ENCODE results near the gene CASP8AP2.
"Not testable (repeated sequence)": the region's sequence is repeated elsewhere in the genome, so short reads cannot be mapped to it uniquely, and the experiment has no call there.

The CASP8AP2 gene

DNA sequence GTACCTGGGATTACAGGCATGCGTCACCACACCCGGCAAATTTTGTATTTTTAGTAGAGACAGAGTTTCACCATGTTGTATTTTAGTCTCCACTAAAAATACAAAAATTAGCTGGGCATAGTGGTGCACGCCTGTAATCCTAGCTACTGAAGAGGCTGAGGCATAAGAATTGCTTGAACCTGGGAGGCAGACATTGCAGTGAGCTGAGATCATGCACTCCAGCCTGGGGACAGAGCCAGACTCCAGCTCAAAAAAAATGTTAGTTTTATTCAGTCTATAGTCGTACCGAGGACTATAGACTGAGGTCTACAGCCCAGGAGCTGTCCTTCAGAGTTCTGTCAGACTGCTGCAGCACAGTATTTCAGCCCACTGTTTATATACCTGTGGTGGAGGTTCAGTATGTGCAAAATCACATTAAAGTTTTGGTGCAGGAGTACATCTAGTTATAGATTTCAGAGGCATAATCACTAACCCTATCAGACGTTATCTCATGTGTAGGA, 3.6 kb upstream of the CASP8AP2 start:
- no peak for DNase-seq

DNA sequence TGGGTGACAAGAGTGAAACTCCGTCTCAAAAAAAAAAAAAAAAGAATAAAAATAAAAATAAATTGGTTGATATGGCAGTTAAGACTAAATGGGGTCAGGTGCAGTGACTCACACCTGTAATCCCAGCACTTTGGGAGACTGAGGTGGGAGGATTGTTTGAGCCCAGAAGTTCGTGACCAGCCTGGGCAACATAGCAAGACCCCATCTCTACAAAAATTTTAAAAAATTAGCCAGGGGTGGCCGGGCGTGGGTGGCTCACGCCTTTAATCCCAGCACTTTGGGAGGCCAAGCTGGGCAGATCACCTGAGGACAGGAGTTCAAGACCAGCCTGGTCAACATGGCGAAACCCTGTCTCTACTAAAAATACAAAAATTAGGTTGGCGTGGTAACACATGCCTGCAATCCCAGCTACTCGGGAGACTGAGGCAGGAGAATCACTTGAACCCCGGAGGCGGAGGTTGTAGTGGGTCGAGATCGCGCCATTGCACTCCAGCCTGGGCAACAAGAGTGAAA, 1.1 kb upstream of the CASP8AP2 start:
- not testable (repeated sequence) for DNase-seq

DNA sequence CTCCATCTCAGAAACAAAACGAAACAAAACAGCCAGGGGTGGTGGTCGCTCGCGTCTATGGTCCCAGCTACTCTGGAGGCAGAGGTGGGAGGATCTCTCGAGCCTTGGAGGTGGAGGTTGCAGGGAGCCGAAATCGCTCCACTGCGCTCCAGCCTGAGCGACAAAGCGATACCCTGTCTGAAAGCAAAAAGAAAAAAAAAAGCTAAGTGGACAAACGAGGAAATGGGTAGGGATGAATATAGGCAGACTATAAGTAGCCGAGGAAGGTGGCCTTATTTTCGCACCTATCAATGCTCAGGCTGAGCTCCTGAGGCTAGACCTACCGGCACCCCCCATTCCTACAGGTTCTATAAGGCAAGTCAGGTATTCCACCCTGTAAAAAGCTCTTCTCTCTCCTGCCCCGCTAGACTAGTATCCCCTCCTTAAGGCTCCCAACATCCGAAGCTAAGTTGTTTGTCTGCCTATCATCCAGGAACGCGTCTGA, 650 bp upstream of the CASP8AP2 start:
- DNase-seq: peak; percentile 38

DNA sequence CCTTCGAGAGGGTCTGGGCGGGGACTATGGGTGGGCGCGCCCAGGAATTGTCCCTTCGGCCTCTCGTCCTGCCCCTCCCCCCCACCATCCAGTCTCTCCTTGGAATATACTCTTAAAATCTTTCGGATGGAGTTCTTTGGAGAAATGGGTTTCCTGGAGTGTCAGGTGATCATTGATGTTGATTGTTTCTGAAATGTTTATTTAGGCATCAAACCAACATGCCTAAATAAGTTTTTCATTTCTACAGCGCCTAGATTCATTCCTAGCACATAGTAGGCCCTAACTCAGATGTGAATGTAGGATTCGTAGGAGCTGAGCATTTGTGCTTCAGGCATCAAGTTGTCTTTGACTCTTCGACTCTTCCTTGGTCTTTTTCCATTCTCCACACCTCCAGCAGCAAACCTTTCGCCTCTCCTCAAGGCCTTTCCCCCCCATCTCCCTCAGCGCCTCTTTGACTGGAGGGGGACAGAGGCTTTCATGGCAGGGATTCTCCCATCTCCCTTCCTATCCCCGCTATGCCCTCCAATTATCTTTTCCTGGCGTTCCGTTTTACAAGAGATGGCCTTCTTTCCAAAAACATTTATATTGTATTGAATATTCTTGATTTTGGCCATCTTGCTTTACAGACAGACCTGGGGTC, 610 bp downstream of the CASP8AP2 start:
- DNase-seq: no peak

DNA sequence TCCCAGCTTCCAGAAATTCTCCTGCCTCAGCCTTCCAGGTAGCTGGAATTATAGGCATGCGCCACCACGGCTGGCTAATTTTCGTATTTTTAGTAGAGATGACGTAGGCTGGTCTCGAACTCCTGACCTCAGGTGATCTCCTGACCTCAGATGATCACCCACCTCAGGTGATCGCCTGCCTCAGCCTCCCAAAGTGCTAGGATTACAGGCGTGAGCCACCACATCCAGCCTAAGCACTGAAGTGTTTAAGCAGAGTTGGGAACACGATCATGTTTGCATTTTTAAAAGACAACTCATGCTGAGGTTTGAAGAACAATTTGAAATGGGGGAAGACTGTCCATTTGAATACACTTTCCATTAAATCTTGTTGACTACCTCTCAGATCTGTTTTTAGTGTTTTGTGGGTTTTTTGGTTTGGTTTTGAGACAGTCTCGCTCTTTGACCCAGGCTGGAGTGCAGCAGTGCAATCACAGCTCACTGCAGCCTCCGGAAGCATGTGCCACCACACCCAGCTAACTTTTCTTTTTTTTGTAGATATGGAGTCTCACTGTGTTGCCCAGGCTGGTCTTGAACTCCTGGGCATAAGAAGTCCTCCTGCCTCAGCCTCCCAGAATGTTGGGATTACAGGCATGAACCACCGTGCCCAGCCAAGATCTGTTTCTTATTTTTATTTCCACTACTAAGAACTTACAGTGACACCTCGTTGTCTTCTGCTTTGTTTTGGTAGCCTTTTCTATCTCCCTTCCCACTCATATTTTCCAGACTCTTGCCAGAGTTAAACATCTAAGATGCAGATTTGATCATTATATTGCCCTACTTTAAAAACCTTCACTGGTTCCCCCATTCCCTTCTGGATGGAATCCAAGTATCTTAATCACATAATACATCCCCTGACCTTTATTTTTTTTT, 5.5 kb downstream of the CASP8AP2 start:
- no peak for DNase-seq

DNA sequence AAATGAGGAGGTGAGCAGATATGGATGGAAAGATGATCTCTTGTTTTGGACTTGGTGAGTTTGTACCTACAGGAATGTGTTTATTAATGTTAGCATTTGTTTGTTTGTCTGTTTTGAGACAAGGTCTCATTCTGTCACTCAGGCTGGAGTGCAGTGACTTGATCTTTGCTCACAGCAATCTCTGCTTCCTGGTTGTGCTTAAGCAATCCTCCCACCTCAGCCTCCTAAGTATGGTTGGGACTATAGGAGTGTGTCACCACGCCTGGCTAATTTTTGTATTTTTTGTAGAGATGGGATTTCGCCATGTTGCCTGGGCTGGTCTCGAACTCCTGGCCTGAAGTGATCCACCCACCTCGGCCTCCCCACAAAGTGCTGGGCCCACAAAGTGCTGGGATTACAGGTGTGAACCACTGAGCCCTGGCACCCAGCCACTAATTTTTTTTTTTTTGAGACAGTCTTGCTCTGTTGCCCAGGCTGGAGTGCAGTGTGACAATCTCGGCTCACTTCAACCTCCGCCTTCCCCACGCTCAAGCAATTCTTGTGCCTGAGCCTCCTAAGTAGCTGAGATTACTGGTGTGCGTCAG, 7.1 kb downstream of the CASP8AP2 start:
- DNase-seq: no peak

DNA sequence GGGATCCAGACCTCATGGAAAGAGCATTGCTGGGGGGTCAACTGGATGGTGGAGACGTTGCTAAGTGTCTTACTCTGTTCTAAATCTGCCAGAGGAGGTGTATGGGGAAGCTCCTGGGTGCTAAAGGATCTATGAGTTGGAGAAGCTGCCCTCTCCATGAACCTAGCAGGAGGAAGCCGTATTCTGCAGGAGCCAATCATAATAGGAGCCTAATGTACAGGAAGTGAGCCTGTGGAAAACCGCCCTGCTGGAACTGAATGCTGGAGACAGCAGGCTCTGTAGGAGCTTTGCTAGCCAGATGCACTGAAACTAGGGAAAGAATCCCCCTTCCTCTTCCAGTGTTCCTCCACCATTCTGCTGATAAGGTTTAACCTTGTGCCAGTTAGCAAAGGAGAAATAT, 10.9 kb downstream of the CASP8AP2 start:
- DNase-seq: no peak

DNA sequence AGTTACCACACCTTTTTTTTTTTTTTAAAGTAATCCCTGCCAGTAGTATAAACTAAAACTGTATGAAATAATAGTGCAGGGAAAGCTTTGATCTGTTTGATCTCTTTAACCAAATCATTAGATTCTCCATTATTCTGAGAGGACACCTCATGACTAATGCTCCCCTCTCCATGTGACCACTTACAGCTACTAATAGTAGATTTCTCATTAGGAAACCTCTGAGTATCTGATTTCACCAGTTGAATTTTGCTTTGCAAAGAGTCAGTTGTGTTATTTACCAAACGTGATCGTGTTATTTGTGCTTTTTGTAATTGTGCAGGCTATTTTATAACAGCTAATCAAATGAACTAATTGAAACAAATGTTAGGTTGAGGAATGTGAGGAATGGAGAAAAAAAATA, 12.5 kb downstream of the CASP8AP2 start:
- DNase-seq: no peak

DNA sequence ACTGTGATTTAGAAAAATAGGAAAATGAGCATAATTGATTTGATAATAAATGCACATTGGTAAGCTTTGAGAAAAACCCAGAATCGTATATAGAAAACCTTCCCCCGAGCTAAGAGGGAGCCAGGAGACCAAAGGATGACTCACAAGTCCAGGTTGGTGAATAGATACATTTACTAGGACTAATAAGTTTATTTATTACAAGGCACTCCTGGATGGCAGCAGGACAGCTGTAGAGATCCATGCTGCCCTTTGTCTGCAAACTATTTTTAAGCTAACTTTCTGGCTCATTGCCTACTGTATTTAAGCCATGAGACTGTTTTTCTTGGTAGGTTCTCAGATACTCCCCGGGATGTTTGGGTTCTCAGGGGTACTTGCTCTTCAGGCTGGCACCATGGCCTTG, 13.4 kb downstream of the CASP8AP2 start:
- DNase-seq: no peak

DNA sequence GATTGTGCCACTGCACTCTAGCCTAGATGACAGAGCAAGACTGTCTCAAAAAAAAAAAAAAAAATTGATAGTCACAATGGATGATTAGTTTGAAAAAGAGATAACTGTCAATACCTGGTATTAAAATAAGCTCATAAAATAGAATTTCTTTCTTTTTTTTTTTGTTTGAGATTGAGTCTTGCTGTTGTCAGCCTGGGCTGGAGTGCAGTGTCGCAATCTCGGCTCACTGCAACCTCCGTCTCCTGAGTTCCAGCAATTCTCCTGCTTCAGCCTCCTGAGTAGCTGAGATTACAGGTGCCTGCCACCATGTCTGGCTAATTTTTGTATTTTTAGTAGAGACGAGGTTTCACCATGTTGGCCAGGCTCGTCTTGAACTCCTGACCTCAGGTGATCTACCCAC, 17.8 kb downstream of the CASP8AP2 start:
- not testable (repeated sequence) for DNase-seq

DNA sequence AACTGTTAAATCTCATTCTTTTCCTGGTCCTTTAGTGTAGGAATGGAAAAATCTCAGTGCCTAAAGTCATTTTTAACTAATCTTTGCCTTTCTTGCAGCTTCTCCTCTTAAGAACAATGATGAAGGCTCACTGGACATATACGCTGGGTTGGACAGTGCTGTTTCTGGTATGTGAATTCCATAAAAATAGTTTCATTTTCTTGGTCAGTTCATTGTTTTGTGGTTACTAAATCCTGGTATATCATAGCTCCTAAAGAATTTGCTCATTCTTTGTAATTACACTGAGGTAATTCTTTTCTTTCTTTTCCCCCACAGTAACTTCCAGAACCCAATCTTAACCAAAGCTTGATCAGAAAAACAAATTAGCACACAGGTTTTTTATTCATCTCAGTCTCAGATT, 23.4 kb downstream of the CASP8AP2 start:
- DNase-seq: no peak

DNA sequence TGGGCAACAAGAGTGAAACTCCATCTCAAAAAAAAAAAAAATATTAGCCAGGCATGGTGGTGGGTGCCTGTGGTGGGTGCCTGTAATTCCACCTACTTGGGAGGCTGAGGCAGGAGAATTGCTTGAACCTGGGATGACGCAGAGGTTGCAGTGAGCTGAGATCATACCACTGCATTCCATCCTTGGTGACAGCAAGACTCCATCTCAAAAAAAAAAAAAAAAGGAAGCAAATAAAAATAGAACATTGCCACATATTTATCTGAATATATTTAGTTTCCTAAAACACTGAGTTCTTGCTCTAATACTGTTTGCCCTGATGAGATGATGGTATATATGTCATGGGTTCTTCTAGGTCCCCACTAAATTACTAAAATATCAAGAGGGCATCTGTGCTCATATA, 28.4 kb downstream of the CASP8AP2 start:
- no peak for DNase-seq

DNA sequence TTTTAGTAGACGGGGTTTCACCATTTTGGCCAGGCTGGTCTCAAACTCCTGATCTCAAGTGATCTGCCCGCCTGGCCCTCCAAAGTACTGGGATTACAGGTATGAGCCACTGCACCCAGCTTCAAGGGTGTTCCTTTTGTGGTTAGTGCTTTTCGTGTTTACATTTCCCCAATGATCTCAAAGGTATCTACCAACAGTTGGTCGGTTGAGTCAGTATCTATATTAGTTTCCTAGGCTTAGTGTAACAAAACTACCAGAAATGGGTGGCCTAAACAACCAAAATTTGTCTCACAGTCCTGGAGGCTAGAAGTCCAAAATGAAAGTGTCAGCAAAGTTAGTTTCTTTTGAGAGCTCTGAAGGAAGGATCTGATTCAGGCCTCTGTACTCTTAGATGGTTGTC, 30.1 kb downstream of the CASP8AP2 start:
- DNase-seq: no peak

DNA sequence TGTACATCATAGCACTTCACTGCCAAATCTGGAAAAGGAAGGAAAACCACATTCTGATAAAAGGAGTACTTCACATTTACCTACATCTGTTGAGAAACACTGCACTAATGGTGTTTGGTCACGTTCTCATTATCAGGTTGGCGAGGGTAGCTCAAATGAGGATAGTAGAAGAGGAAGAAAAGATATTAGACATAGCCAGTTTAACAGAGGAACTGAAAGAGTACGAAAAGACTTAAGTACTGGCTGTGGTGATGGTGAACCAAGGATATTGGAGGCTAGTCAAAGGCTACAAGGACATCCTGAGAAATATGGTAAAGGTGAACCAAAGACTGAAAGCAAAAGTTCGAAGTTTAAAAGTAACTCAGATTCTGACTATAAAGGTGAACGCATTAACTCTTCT, 32.6 kb downstream of the CASP8AP2 start:
- no peak for DNase-seq

DNA sequence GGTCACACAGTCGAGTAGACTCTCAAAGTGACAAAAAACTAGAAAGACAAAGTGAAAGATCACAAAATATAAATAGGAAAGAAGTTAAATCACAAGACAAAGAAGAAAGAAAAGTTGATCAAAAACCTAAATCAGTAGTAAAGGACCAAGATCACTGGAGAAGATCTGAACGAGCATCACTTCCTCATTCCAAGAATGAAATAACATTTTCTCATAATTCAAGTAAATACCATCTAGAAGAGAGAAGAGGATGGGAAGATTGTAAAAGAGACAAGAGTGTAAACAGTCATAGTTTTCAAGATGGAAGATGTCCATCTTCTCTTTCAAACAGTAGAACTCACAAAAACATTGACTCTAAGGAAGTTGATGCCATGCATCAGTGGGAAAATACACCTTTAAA, 33.0 kb downstream of the CASP8AP2 start:
- DNase-seq: no peak

DNA sequence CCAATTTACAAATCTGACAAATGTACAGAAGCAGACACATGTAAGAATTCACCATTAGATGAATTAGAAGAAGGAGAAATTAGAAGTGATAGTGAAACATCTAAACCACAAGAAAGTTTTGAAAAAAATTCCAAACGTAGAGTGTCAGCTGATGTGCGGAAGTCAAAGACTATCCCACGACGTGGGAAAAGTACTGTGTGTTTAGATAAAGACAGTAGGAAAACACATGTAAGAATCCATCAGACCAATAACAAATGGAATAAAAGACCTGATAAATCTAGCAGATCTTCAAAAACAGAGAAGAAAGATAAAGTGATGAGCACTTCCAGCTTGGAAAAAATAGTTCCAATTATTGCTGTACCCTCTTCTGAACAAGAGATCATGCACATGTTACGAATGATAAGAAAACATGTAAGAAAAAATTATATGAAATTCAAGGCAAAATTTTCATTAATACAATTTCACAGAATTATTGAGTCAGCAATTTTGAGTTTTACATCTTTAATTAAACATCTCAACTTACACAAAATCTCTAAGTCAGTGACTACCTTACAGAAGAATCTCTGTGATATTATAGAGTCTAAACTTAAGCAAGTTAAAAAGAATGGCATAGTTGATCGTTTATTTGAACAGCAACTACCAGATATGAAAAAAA, 36.5 kb downstream of the CASP8AP2 start:
- DNase-seq: no peak

DNA sequence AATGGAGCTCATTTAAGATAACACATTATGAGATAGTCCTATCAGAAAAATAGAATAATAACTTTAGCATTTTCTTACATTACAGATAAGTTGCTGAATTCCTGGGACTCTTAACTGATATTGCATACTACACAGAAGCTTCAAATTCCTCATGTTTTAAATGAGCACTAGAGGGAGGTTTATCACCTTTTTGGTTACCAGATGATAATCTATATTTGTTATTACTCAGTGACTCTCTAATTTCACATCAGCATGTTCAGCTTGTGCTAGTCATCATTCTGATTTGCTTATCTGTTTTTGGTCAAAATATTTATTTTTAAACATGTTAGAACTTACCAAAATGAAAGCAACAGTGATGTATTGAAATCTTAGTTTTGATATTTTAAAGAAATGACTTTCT, 44.0 kb downstream of the CASP8AP2 start:
- no peak for DNase-seq

DNA sequence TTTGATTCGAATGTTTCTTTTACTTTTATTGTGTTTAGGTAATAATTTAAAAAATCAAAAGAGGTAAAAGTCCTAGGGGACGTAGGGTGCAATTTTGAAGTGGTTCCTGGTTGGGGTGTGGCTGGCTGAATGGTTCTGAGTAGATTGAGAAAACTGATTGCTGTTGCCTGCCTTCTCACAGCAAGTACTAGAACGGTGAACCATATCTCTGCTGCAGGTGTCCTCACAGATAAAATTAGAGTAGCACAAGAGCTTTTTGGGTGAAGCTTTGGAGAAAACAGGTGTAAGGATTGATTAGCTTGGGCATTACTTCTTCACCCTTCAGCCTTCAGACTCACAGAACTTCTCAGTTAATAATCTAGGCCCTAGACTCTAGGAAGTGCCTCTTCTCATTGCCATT, 44.8 kb downstream of the CASP8AP2 start:
- DNase-seq: no peak

DNA sequence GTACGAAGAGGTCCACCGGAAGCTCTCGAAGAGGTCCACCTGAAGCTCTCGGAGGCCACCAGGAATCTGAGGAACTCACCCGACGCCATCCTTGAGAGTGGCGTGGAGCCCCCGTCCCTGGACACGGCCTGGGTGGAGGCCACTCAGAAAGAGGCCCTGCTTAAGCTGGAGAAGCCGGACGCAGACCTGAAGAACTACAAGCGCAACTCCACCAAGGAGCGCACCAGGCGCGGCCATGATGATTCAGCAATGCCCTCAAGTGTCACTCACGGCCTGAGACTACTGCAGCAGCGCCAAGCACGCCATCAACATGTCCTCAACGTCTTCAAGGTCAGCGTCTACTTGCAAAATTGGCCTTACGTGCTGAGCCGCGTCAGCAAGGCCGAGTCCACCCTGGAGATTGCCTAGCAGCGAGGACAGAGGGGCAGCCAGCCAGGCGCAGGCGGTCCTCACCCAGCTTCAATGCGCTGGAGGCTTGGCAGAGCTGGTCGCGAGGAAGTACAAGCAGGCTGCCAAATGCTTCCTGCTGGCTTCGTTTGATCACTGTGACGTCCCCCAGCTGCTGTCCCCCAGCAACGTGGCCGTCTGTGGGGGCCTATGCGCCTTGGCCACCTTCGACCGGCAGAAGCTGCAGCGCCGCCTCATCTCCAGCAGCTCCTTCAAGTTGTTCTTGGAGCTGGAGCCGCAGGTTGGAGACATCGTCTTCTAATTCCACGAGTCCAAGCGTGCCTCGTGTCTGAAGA, 56.9 kb downstream of the CASP8AP2 start:
- no peak for DNase-seq

DNA sequence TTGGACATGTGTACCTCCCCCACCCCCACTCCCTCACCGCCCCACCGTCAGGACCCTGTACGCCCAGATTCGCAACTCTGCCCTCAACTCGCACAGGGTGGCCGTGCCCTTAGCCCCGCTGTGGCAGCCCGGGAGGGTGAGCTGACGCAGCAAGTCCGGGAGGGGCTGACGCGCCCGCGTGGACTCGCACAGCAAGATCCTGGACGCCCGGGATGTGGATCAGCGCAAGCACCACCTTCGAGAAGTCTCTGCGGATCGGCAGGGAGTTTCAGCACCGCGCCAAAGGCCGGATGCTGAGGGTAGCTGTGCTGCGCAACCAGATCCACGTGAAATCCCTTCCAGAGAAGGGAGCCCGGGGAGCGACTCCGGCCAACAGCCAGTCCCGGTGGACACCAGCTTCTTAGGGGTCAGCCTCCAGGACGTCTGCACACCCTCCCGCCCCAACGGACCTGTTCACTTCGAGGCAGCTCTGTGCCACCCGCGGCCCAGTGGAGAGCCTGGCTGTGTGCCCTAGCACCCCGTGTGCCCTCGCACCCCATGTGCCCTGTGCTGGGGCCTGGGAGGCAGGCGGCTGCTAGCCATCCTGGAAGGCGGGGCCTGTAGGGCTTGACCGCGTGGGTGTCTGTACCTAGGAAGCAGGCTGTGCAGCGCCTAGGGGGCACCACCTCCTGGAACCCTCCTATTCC, 57.9 kb downstream of the CASP8AP2 start:
- no peak for DNase-seq

DNA sequence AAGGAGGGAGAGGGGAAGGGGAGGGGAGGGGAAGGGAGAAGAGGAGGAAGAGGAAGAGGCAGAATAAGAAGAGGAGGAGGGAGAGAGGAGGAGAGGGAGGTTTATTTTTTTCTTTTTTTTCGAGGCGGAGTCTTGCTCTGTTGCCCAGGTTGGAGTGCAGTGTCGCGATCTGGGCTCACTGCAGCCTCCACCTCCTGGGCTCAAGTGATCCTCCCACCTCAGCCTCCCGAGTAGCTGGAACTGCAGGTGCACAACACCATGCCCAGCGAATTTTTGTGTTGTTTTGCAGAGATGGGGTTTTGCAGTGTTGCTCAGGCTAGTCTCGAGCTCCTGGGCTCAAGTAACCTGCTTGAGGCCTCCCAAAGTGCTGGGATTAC, 58.4 kb downstream of the CASP8AP2 start:
- no peak for DNase-seq

DNA sequence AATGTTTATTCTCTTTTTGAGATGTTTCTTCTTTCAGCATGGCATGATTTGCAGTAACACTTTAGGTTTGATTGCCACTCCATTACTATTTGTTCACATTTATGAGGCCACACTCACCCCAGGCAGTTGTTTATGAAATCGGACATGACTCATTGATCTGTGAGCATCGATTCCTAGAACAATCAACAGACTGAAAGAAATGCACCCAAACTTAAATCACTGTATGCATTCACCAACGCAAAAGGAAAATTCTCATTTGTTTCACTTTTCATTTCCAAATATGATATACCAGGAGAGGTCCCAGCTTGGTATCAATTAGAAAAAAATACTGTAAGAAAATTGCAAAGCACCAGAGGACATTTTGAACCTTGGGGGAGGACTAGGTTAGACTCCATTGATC, 59.2 kb downstream of the CASP8AP2 start:
- no peak for DNase-seq
